WTC11 (cell line): ENCODE results near the gene COL18A1.

Experiments
- CBFB ChIP-seq: sonication (generic); formaldehyde crosslinking; IDR thresholded peaks from 2 replicates; pipeline ENCODE4 v1.8.1; 2022; ENCODE audit warnings: mild to moderate bottlenecking, low read depth, missing genetic modification reagents
- ETV6 ChIP-seq: sonication (generic); formaldehyde crosslinking; IDR thresholded peaks from 2 replicates; pipeline ENCODE4 v1.8.1; 2022; ENCODE audit warnings: mild to moderate bottlenecking, missing genetic modification reagents
- MYBL2 ChIP-seq: sonication (generic); formaldehyde crosslinking; IDR thresholded peaks from 2 replicates; pipeline ENCODE4 v1.8.1; 2023; ENCODE audit warnings: mild to moderate bottlenecking, moderate library complexity, missing genetic modification reagents
- SMAD3 ChIP-seq: sonication (generic); formaldehyde crosslinking; IDR thresholded peaks from 2 replicates; pipeline ENCODE4 v1.8.0; 2022; ENCODE audit warnings: missing genetic modification reagents, mild to moderate bottlenecking, borderline replicate concordance
- SP1 ChIP-seq: sonication (generic); formaldehyde crosslinking; conservative IDR thresholded peaks from 2 replicates; pipeline ENCODE4 v1.8.1; 2022; ENCODE audit warnings: missing genetic modification reagents
- ZNF263 ChIP-seq: sonication (generic); formaldehyde crosslinking; IDR thresholded peaks from 2 replicates; pipeline ENCODE4 v1.8.1; 2022; ENCODE audit warnings: low read depth, mild to moderate bottlenecking, moderate library complexity, missing genetic modification reagents
- ZNF317 ChIP-seq: sonication (generic); formaldehyde crosslinking; IDR thresholded peaks from 2 replicates; pipeline ENCODE4 v1.8.1; 2023; ENCODE audit warnings: low read depth, mild to moderate bottlenecking, moderate library complexity, missing genetic modification reagents, borderline replicate concordance
- TF ChIP-seq, protein P1 (sequence below): fragments of 200-600 bp; IDR thresholded peaks from 2 replicates; pipeline ENCODE4 v1.8.0; 2022; ENCODE audit warnings: antibody characterized with exemption
- TF ChIP-seq, protein P2 (sequence below): sonication (generic); formaldehyde crosslinking; IDR thresholded peaks from 2 replicates; pipeline ENCODE4 v1.8.0; 2022; ENCODE audit warnings: mild to moderate bottlenecking, missing genetic modification reagents
- TF ChIP-seq, protein P3 (sequence below): sonication (generic); formaldehyde crosslinking; IDR thresholded peaks from 2 replicates; pipeline ENCODE4 v1.8.1; 2023; ENCODE audit warnings: mild to moderate bottlenecking, missing genetic modification reagents, moderate library complexity
- TF ChIP-seq, protein P4 (sequence below): sonication (generic); formaldehyde crosslinking; IDR thresholded peaks from 2 replicates; pipeline ENCODE4 v1.8.1; 2023; ENCODE audit warnings: mild to moderate bottlenecking, missing genetic modification reagents
- TF ChIP-seq, protein P5 (sequence below): sonication (generic); formaldehyde crosslinking; IDR thresholded peaks from 2 replicates; pipeline ENCODE4 v1.8.1; 2023; ENCODE audit warnings: mild to moderate bottlenecking, missing genetic modification reagents, borderline replicate concordance

DNA sequence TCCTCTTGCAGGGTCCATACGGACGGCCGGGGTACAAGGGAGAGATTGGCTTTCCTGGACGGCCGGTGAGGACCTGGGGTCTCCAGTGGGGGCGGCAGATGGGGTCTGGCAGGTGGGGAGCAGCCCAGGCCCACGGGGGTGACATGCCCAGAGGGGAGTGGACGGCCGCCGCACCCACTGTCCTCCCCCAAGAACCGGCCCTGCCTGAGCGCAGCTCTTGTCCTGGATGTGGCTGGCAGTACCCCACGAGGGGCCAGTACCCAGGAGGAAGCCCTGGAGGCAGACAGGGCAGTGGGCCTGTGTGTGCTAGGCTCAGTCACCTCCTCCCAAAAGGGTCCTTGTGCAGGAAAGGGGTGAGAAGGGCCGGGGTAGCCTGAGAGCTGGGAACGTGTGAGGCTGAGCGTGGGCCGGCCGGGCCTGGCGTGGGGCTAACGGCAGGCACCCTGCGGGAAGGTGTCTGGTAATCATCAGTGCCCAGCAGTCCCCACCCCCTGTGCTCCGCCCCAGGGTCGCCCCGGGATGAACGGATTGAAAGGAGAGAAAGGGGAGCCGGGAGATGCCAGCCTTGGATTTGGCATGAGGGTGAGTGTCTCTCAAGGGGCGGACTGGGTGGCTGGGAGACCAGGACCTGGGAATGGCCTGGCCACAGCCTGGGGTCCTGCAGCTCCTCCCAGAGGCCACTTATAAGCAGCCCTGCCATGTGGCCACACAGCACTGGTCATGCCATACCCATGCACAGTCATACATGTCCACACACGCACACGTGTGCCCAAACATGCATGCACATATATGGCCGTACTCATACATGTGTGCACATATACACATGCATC lies 90.1 kb downstream of the COL18A1 start:
- TF ChIP-seq ETV6, result no peak
- no peak for TF ChIP-seq ZNF317 (CRISPR knock-in tag)
- TF ChIP-seq, protein P1, sequence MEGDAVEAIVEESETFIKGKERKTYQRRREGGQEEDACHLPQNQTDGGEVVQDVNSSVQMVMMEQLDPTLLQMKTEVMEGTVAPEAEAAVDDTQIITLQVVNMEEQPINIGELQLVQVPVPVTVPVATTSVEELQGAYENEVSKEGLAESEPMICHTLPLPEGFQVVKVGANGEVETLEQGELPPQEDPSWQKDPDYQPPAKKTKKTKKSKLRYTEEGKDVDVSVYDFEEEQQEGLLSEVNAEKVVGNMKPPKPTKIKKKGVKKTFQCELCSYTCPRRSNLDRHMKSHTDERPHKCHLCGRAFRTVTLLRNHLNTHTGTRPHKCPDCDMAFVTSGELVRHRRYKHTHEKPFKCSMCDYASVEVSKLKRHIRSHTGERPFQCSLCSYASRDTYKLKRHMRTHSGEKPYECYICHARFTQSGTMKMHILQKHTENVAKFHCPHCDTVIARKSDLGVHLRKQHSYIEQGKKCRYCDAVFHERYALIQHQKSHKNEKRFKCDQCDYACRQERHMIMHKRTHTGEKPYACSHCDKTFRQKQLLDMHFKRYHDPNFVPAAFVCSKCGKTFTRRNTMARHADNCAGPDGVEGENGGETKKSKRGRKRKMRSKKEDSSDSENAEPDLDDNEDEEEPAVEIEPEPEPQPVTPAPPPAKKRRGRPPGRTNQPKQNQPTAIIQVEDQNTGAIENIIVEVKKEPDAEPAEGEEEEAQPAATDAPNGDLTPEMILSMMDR, result no peak
- no peak for TF ChIP-seq CBFB (CRISPR knock-in tag)
- TF ChIP-seq MYBL2 (CRISPR knock-in tag), result no peak
- TF ChIP-seq, protein P2, sequence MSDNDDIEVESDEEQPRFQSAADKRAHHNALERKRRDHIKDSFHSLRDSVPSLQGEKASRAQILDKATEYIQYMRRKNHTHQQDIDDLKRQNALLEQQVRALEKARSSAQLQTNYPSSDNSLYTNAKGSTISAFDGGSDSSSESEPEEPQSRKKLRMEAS, result no peak
- no peak for TF ChIP-seq ZNF263 (CRISPR knock-in tag)
- TF ChIP-seq, protein P3, sequence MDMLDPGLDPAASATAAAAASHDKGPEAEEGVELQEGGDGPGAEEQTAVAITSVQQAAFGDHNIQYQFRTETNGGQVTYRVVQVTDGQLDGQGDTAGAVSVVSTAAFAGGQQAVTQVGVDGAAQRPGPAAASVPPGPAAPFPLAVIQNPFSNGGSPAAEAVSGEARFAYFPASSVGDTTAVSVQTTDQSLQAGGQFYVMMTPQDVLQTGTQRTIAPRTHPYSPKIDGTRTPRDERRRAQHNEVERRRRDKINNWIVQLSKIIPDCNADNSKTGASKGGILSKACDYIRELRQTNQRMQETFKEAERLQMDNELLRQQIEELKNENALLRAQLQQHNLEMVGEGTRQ (CRISPR knock-in tag), result no peak
- TF ChIP-seq, protein P4, sequence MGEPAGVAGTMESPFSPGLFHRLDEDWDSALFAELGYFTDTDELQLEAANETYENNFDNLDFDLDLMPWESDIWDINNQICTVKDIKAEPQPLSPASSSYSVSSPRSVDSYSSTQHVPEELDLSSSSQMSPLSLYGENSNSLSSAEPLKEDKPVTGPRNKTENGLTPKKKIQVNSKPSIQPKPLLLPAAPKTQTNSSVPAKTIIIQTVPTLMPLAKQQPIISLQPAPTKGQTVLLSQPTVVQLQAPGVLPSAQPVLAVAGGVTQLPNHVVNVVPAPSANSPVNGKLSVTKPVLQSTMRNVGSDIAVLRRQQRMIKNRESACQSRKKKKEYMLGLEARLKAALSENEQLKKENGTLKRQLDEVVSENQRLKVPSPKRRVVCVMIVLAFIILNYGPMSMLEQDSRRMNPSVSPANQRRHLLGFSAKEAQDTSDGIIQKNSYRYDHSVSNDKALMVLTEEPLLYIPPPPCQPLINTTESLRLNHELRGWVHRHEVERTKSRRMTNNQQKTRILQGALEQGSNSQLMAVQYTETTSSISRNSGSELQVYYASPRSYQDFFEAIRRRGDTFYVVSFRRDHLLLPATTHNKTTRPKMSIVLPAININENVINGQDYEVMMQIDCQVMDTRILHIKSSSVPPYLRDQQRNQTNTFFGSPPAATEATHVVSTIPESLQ (CRISPR knock-in tag), result no peak
- TF ChIP-seq SMAD3 (CRISPR knock-in tag), result no peak
- TF ChIP-seq, protein P5, sequence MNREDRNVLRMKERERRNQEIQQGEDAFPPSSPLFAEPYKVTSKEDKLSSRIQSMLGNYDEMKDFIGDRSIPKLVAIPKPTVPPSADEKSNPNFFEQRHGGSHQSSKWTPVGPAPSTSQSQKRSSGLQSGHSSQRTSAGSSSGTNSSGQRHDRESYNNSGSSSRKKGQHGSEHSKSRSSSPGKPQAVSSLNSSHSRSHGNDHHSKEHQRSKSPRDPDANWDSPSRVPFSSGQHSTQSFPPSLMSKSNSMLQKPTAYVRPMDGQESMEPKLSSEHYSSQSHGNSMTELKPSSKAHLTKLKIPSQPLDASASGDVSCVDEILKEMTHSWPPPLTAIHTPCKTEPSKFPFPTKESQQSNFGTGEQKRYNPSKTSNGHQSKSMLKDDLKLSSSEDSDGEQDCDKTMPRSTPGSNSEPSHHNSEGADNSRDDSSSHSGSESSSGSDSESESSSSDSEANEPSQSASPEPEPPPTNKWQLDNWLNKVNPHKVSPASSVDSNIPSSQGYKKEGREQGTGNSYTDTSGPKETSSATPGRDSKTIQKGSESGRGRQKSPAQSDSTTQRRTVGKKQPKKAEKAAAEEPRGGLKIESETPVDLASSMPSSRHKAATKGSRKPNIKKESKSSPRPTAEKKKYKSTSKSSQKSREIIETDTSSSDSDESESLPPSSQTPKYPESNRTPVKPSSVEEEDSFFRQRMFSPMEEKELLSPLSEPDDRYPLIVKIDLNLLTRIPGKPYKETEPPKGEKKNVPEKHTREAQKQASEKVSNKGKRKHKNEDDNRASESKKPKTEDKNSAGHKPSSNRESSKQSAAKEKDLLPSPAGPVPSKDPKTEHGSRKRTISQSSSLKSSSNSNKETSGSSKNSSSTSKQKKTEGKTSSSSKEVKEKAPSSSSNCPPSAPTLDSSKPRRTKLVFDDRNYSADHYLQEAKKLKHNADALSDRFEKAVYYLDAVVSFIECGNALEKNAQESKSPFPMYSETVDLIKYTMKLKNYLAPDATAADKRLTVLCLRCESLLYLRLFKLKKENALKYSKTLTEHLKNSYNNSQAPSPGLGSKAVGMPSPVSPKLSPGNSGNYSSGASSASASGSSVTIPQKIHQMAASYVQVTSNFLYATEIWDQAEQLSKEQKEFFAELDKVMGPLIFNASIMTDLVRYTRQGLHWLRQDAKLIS (CRISPR knock-in tag), result no peak
- TF ChIP-seq SP1 (CRISPR knock-in tag), result no peak
